Measurements from ENCODE around the gene CHID1. TPM values are rescaled to one million over a fixed set of nuclear protein-coding genes. Genes with fewer than 3 reads are reported as not detected.

The CHID1 gene
- total RNA-seq, 3 donors from 2014 or later = 102 to 115 (median 104) TPM

DNA sequence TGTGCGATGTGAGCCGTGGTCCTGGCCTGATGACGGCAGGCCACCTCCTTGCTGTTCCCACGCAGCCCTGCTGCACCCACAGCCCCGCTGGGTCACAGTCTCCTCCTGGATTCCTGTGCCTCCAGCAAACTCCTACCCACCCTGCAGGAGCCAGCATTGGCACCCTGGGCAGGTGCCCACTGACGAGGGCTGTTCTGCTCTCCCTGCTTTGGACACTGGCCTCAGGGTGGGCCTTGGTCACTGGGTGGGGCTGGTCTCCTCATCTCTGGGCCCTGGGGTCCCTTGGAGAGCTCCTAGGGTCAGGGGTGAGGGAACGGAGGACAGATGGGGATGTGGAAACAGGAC lies 55.3 kb downstream of the CHID1 start:
- H3K4me1 Mint-ChIP-seq (ENCODE audit: low read depth) = peaks cover 4% of the 10 kb centered on the region
- no peaks in the 10 kb centered on the region for H3K36me3 Mint-ChIP-seq (ENCODE audit: insufficient read depth)
- H3K27me3 Mint-ChIP-seq (ENCODE audit: low read depth) = no peaks in the 10 kb centered on the region
- no peak overlapping the region for H3K4me3 Mint-ChIP-seq
- DNase-seq (no peak), ATAC-seq (no peak)
- H3K9me3 Mint-ChIP-seq = no peaks in the 10 kb centered on the region

GRCh38 chr11:854601-855329 lies 55.8 kb downstream of the CHID1 start:
- Mint-ChIP-seq H3K4me1 (ENCODE audit: low read depth) (peaks cover 4% of the 10 kb centered on the region), H3K36me3 (ENCODE audit: insufficient read depth) (no peaks in the 10 kb centered on the region), H3K9me3 (no peaks in the 10 kb centered on the region), H3K4me3 (no peak overlapping the region), H3K27me3 (ENCODE audit: low read depth) (no peaks in the 10 kb centered on the region)
- no peak for DNase-seq
- ATAC-seq = no peak

- no peaks in the 10 kb centered on the region for H3K36me3 Mint-ChIP-seq (ENCODE audit: insufficient read depth)
- ATAC-seq = no peak
- H3K4me3 Mint-ChIP-seq = no peak overlapping the region
- peaks cover under 1% of the 10 kb centered on the region for H3K27me3 Mint-ChIP-seq (ENCODE audit: low read depth)
- H3K9me3 Mint-ChIP-seq = no peaks in the 10 kb centered on the region
- peaks cover 4% of the 10 kb centered on the region for H3K4me1 Mint-ChIP-seq (ENCODE audit: low read depth)
- DNase-seq = no peak
Observed at GRCh38 chr11:853682-854448, 56.7 kb downstream of the CHID1 start.

DNA sequence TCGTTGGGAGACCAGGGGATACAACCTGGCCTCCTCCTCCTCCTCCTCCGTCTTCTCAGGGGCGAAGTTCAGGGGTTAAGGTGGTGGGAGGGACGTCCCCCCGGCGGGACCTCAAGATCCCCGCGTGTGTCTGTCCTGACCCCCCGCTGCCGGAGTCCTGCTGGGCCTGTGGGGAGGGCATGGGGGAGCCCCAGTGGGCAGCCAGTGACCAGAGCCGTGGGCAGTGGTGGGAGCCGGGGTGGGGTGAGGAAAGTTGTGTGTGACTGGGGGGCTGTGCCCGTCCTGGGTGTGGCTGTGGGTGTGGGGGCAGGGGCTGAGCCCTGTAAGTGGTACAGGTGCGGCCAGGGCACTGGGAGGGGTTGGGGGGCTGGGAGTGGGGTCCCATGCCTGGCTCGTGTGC lies 57.8 kb downstream of the CHID1 start:
- no peak for DNase-seq
- Mint-ChIP-seq H3K9me3 (no peaks in the 10 kb centered on the region), H3K4me1 (ENCODE audit: low read depth) (peaks cover 9% of the 10 kb centered on the region), H3K36me3 (ENCODE audit: insufficient read depth) (no peaks in the 10 kb centered on the region), H3K4me3 (no peak overlapping the region), H3K27me3 (ENCODE audit: low read depth) (peaks cover 5% of the 10 kb centered on the region)
- no peak for ATAC-seq

DNA sequence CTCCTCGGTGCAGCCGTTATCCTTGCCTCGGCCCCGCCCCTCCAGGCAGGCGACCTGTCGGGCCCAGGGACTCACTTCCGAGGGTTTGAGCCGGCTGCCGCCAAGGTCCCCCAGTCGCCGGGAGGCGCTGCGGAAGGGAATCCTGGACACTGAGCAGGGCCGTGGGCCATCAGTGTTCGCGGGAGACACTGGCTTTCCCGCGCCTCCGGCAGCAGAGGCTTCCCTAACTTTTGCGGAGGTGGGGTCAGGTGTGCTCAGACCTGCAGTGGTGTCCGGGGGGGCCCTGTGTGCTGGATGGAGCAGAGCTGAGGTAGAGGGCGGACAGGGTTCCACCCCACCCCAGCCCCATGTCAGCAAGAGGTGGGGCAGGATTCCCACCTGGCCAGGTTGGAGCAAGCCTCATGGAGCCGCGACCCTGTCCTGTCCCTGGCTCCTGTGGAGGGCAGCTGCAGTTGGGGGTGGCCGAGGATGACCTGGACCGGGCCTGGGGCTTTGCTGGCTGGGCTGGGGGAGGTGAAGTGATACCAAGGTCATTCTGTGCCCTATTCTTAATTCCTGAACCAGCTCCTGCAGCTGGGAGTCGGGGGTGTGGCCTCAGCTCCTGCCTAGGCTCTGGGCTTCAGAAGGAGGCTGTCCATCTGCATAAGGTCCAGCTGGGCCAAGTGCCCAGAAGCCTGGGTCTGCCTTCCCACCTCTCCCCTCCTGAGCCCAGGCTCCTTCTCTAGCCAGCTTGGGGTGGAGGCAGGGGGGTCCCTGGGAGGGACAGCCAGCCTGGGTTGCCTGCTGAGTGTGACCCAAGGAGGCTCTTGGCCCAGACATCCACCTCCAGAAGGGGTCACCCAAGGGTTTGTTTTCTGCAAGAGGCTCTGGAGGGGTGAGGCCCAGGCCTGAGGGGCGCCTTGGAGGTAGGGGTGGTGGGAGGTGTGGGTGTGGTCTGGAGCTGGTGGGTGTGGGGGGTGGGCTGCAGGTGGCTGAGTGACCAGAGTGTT lies 59.5 kb downstream of the CHID1 start:
- no peak overlapping the region for H3K4me3 Mint-ChIP-seq

GRCh38 chr11:849951-850774 lies 60.4 kb downstream of the CHID1 start:
- peaks cover 8% of the 10 kb centered on the region for H3K27me3 Mint-ChIP-seq (ENCODE audit: low read depth)
- DNase-seq (no peak), ATAC-seq (peak; percentile 29)
- H3K4me3 Mint-ChIP-seq = peak overlapping the region; percentile 45
- H3K4me1 Mint-ChIP-seq (ENCODE audit: low read depth) = peaks cover 5% of the 10 kb centered on the region
- H3K36me3 Mint-ChIP-seq (ENCODE audit: insufficient read depth) = no peaks in the 10 kb centered on the region
- no peaks in the 10 kb centered on the region for H3K9me3 Mint-ChIP-seq

More for the DNA sequence above, 59.5 kb downstream of the CHID1 start:
- Mint-ChIP-seq H3K4me1 (ENCODE audit: low read depth) (peaks cover 5% of the 10 kb centered on the region), H3K9me3 (no peaks in the 10 kb centered on the region), H3K36me3 (ENCODE audit: insufficient read depth) (no peaks in the 10 kb centered on the region), H3K27me3 (ENCODE audit: low read depth) (peaks cover 8% of the 10 kb centered on the region)
- no peak for ATAC-seq
- no peak for DNase-seq

GRCh38 chr11:849104-849824 lies 61.3 kb downstream of the CHID1 start:
- Mint-ChIP-seq H3K9me3 (no peaks in the 10 kb centered on the region), H3K27me3 (ENCODE audit: low read depth) (peaks cover 8% of the 10 kb centered on the region), H3K4me3 (peak overlapping the region; percentile 65), H3K4me1 (ENCODE audit: low read depth) (peaks cover 5% of the 10 kb centered on the region), H3K36me3 (ENCODE audit: insufficient read depth) (no peaks in the 10 kb centered on the region)
- ATAC-seq (peak; percentile 37 to 53), DNase-seq (peak; percentile 34)

- ATAC-seq = peak; percentile 57 to 76
- no peaks in the 10 kb centered on the region for H3K9me3 Mint-ChIP-seq
- peaks cover 10% of the 10 kb centered on the region for H3K4me1 Mint-ChIP-seq (ENCODE audit: low read depth)
- H3K36me3 Mint-ChIP-seq (ENCODE audit: insufficient read depth) = no peaks in the 10 kb centered on the region
- DNase-seq = peak; percentile 60
- peaks cover 8% of the 10 kb centered on the region for H3K27me3 Mint-ChIP-seq (ENCODE audit: low read depth)
- H3K4me3 Mint-ChIP-seq = peak overlapping the region; percentile 54
Observed at GRCh38 chr11:848380-848931, 62.2 kb downstream of the CHID1 start.

DNA sequence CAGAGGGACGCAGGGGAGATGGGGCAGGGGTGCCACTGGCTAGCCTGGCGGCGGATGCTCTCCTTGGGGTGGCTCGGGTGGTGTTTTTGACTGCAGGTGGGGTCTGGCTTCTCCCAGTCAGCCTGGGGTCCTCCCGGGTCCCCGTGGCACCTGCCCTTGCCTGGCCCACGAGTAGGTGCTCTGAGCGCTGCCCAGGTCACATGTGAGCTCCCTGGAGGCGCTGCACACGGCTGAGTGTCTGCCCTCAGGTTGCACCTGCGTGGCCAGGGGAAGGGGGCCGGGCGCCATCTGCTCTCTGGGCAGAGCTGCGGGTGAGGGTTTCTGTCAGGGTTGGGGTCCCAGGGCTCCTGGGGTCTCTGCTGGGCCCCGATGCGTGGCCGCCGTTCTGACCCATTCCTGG lies 62.7 kb downstream of the CHID1 start:
- no peak overlapping the region for H3K4me3 Mint-ChIP-seq
- H3K4me1 Mint-ChIP-seq (ENCODE audit: low read depth) = peaks cover 12% of the 10 kb centered on the region
- no peak for ATAC-seq
- no peaks in the 10 kb centered on the region for H3K9me3 Mint-ChIP-seq
- DNase-seq = no peak
- peaks cover 10% of the 10 kb centered on the region for H3K27me3 Mint-ChIP-seq (ENCODE audit: low read depth)
- H3K36me3 Mint-ChIP-seq (ENCODE audit: insufficient read depth) = no peaks in the 10 kb centered on the region

DNA sequence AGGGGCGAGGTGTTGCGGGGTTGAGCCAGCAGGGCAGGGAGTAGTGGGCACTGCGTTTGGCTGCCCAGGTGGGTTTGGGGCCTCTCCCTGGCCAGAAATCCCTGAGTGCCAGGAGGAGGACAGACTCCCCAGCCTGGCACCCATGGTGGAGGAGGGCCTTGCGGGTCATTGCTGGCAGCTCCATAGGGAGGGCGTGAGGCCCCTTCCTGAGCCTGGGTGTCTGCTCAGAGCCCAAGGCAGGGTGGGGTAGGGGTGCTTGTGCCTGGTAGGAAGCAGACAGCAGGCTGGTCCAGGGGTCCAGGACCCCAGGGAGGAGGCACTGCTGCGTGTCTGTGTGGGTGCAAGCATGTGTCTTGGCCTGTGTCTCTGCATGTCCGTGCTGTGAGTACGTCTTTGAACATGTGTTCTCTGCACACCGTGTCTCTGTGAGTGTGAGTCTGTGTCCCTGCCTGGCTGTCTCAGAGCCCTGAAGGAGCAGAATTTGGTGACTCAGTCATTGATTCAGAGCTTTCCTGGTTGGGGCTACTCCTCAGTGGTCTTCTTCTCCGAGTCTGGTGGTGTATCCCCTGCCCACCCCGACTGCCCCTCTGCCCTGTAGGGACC lies 64.0 kb downstream of the CHID1 start:
- ATAC-seq = no peak
- peaks cover 12% of the 10 kb centered on the region for H3K4me1 Mint-ChIP-seq (ENCODE audit: low read depth)
- no peaks in the 10 kb centered on the region for H3K36me3 Mint-ChIP-seq (ENCODE audit: insufficient read depth)
- peaks cover 10% of the 10 kb centered on the region for H3K27me3 Mint-ChIP-seq (ENCODE audit: low read depth)
- no peak overlapping the region for H3K4me3 Mint-ChIP-seq
- H3K9me3 Mint-ChIP-seq = no peaks in the 10 kb centered on the region
- DNase-seq = no peak

- no peak overlapping the region for H3K4me3 Mint-ChIP-seq
- ATAC-seq (no peak), DNase-seq (no peak)
- no peaks in the 10 kb centered on the region for H3K9me3 Mint-ChIP-seq
- peaks cover 18% of the 10 kb centered on the region for H3K4me1 Mint-ChIP-seq (ENCODE audit: low read depth)
- peaks cover 10% of the 10 kb centered on the region for H3K27me3 Mint-ChIP-seq (ENCODE audit: low read depth)
- H3K36me3 Mint-ChIP-seq (ENCODE audit: insufficient read depth) = no peaks in the 10 kb centered on the region
Observed at GRCh38 chr11:845872-846495, 64.6 kb downstream of the CHID1 start.

All from activated T-cell treated with anti-CD3 and anti-CD28 coated beads, Interleukin-2, amount 50 U/mL, for 4 hours (primary cell).